Smooth muscle cell (in vitro differentiated cells): ENCODE results near the gene DUOX2. TPM values are rescaled to one million over a fixed set of nuclear protein-coding genes. Genes with fewer than 3 reads are reported as not detected.

Experiments
- DNase-seq: peaks from one replicate; lab custom pipeline; 2025; ENCODE audit not compliant: unreplicated experiment; lab: John Stamatoyannopoulos, UW
- H2AFZ ChIP-seq: fragments of 200-600 bp; sonication (generic); 2 replicates; pipeline ENCODE4 v1.6.0; 2016; ENCODE audit warnings: antibody characterized with exemption, low read depth, mild to moderate bottlenecking
- H3F3A ChIP-seq: fragments of 200-600 bp; sonication (generic); 2 replicates; pipeline ENCODE4 v1.6.0; 2017; ENCODE audit warnings: antibody characterized with exemption, low read depth
- H3K27ac ChIP-seq: fragments of 200-600 bp; sonication (generic); 2 replicates; pipeline ENCODE4 v1.5.1; 2016; ENCODE audit warnings: low read depth, mild to moderate bottlenecking
- H3K27me3 ChIP-seq: fragments of 200-600 bp; sonication (generic); 2 replicates; pipeline ENCODE4 v1.6.1; 2016; ENCODE audit warnings: low read depth, mild to moderate bottlenecking
- H3K36me3 ChIP-seq: fragments of 200-600 bp; sonication (generic); 2 replicates; pipeline ENCODE4 v1.5.1; 2016; ENCODE audit warnings: low read depth
- H3K4me1 ChIP-seq: fragments of 200-600 bp; sonication (generic); 2 replicates; pipeline ENCODE4 v1.5.1; 2016; ENCODE audit warnings: low read depth
- H3K4me2 ChIP-seq: fragments of 200-600 bp; sonication (generic); 2 replicates; pipeline ENCODE4 v1.6.0; 2016; ENCODE audit warnings: mild to moderate bottlenecking
- H3K4me3 ChIP-seq: fragments of 200-600 bp; sonication (generic); 2 replicates; pipeline ENCODE4 v1.5.1; 2016; ENCODE audit warnings: mild to moderate bottlenecking
- H3K79me2 ChIP-seq: fragments of 200-600 bp; sonication (generic); 2 replicates; pipeline ENCODE4 v1.6.0; 2016; ENCODE audit warnings: low read depth, mild to moderate bottlenecking
- H3K9ac ChIP-seq: fragments of 200-600 bp; sonication (generic); 2 replicates; pipeline ENCODE4 v1.6.0; 2016; ENCODE audit warnings: low read depth
- H3K9me3 ChIP-seq: fragments of 200-600 bp; sonication (generic); replicated peaks from 2 replicates; pipeline ENCODE4 v1.5.1; 2016; ENCODE audit warnings: low read depth
- H4K20me1 ChIP-seq: fragments of 200-600 bp; sonication (generic); 2 replicates; pipeline ENCODE4 v1.6.0; 2016; ENCODE audit warnings: low read depth
- CTCF ChIP-seq: fragments of 200-600 bp; sonication (generic); IDR thresholded peaks from 2 replicates; pipeline ENCODE4 v1.5.1; 2017; ENCODE audit warnings: borderline replicate concordance, mild to moderate bottlenecking, antibody characterized with exemption; ENCODE audit not compliant: insufficient read depth, poor library complexity, severe bottlenecking
- WGBS: methylation state at CpG from one replicate; pipeline ENCODE4 v1.1.7; 2016; ENCODE audit warnings: low lambda C conversion rate; 5-methylcytosine and 5-hydroxymethylcytosine counted together
- polyA plus RNA-seq: library from polyadenylated mRNA; unstranded; fragments of >200 nt; fragmentation: Nextera tagmentation; extraction: Ambion mirVana; gene quantifications from 2 replicates; pipeline ENCODE4 v1.2.1, GENCODE V29; 2016
- total RNA-seq: library from RNA; depleted of rRNA; stranded (reverse); fragments of >200 nt; gene quantifications from 2 replicates; pipeline ENCODE4 v1.2.3, GENCODE V29; 2014

DUOX2 gene
- total and polyA plus RNA-seq, 2 experiments from 2014 or later: 0.34 to 1.4 TPM

DNA sequence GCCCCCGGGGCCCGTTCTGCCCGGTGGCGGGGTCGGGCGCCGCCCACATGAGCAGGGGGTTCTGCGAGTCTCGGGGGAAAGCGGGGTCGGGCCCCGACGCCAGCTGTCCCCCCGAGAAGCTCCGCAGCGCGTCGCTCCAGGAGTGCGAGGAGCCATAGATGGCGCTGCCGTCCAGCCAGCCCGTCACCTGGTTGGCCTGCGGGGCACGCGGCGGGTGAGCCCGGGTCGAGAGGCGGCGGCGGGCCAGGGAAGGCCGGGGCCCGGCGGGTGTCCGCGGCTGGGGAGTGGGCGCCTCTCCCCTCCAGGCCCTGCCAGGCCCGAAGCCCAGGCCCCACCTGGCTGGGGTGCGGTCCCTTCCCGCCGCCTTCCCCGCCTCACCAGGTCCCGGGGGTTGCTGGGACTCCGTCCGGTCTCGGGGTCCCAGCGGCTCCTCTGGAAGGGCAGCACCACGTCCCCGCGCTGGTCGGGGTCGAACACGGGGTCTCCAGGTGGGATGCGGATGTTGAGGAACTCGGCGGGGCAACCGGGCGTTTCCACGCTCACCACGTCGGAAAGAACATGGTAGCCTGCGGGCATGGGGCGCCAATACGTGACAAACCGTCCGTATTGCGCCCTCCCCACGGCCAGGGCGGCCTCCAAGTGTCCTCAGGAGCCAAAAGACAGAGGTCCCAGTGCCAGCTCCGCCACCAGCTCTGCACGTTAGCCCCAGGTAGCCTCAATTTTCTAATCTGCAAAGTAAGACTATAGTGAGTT, 2.4 kb downstream of the DUOX2 start:
- Histone ChIP-seq H2AFZ (no peak overlapping the region), H3K4me2 (peak overlapping the region; percentile 81), H3K9ac (no peak overlapping the region), H3K4me1 (peaks cover 8% of the 10 kb centered on the region), H3K36me3 (no peaks in the 10 kb centered on the region), H3K27me3 (peaks cover 82% of the 10 kb centered on the region), H3F3A (no peaks in the 10 kb centered on the region), H3K79me2 (no peaks in the 10 kb centered on the region), H3K27ac (no peak overlapping the region), H3K9me3 (no peaks in the 10 kb centered on the region), H4K20me1 (no peaks in the 10 kb centered on the region), H3K4me3 (no peak overlapping the region)
- DNase-seq: no peak
- TF ChIP-seq CTCF: no peak
- WGBS: 11% methylated on average over 30 of the region's 71 CpGs

DNA sequence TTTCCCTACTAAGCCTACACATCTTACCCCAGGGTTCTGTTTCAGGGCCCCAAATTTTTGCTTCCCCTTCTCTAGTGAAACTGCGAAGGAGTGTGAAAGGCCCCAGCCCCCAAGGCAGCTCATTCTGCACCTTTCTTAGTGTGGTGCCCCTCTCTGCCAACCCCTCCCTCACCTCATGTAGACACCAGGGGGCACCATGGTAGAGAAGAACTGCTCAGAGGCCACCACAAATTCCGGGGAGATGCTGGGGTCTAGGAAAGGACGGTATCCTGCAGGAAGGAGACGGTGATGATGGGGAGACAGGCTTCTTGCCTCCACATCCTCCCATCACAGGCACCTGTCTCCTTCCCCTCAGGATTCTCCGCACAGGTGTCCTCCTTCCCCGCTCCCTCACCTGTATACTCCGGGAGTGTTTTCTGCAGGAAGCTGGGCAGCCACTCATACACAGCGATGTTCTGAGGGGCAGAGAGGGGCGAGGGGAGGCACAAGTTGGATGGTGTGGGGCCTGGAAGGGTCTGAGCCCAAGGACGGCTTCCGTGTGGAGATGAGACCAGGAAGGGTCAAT, 3.6 kb downstream of the DUOX2 start:
- Histone ChIP-seq H3K4me1 (peaks cover 8% of the 10 kb centered on the region), H3K4me2 (no peak overlapping the region), H3K27ac (no peak overlapping the region), H3K79me2 (no peaks in the 10 kb centered on the region), H3K36me3 (no peaks in the 10 kb centered on the region), H3K9me3 (no peaks in the 10 kb centered on the region), H3K27me3 (peaks cover 69% of the 10 kb centered on the region), H3F3A (no peaks in the 10 kb centered on the region), H4K20me1 (no peaks in the 10 kb centered on the region), H3K9ac (no peak overlapping the region), H2AFZ (no peak overlapping the region), H3K4me3 (no peak overlapping the region)
- no peak for DNase-seq
- peak; percentile 20 for TF ChIP-seq CTCF
- WGBS: 75% methylated on average over 11 of the region's 11 CpGs

GRCh38 chr15:45107941-45108630, 5.9 kb downstream of the DUOX2 start:
- WGBS: 94% methylated on average over 10 of the region's 10 CpGs
- Histone ChIP-seq H3K36me3 (no peaks in the 10 kb centered on the region), H3K4me1 (no peaks in the 10 kb centered on the region), H3K4me3 (no peak overlapping the region), H3K9me3 (no peaks in the 10 kb centered on the region), H3K79me2 (no peaks in the 10 kb centered on the region), H3K27ac (no peak overlapping the region), H3K4me2 (no peak overlapping the region), H3F3A (no peaks in the 10 kb centered on the region), H4K20me1 (no peaks in the 10 kb centered on the region), H2AFZ (no peak overlapping the region), H3K9ac (no peak overlapping the region), H3K27me3 (peaks cover 54% of the 10 kb centered on the region)
- DNase-seq: no peak
- TF ChIP-seq CTCF: no peak
